GM19468 (cell line): ENCODE measurements around the gene XIST.
"Not testable (repeated sequence)": the region's sequence is repeated elsewhere in the genome, so short reads cannot be mapped to it uniquely, and the experiment has no call there.

Experiments used
- ATAC-seq: cut with Tn5 transposase; IDR thresholded peaks from one replicate; pipeline ENCODE4 v1.9.1; 2021; ENCODE audit warnings: mild to moderate bottlenecking, moderate library complexity, moderate number of reproducible peaks; ENCODE audit not compliant: unreplicated experiment; ENCODE audit errors: extremely low read depth

XIST gene

GRCh38 chrX:73852467-73852866, at the start of gene XIST:
TSS of gene XIST (minus strand) at chrX:73852714.
- ATAC-seq: no peak

GRCh38 chrX:73898315-73898714, 45.8 kb upstream of the XIST start:
- not testable (repeated sequence) for ATAC-seq

- ATAC-seq: not testable (repeated sequence)
Observed at GRCh38 chrX:73892515-73893090, 40.1 kb upstream of the XIST start.

GRCh38 chrX:73882260-73882659, 29.7 kb upstream of the XIST start:
- ATAC-seq: not testable (repeated sequence)

GRCh38 chrX:73877687-73878086, 25.2 kb upstream of the XIST start:
- ATAC-seq: no peak

- no peak for ATAC-seq
Observed at GRCh38 chrX:73876911-73877310, 24.4 kb upstream of the XIST start.

GRCh38 chrX:73868916-73869315, 16.4 kb upstream of the XIST start:
- no peak for ATAC-seq

- no peak for ATAC-seq
Observed at GRCh38 chrX:73867144-73867543, 14.6 kb upstream of the XIST start.

GRCh38 chrX:73863852-73864251, 11.3 kb upstream of the XIST start:
- no peak for ATAC-seq

- no peak for ATAC-seq
Observed at GRCh38 chrX:73863268-73863667, 10.8 kb upstream of the XIST start.

GRCh38 chrX:73859622-73860021, 7.1 kb upstream of the XIST start:
- ATAC-seq: no peak

GRCh38 chrX:73855546-73855945, 3.0 kb upstream of the XIST start:
- ATAC-seq: no peak

- no peak for ATAC-seq
Observed at GRCh38 chrX:73852022-73852421, 492 bp downstream of the XIST start.

GRCh38 chrX:73851014-73852009, 1.2 kb downstream of the XIST start:
- ATAC-seq: peak; percentile 77

- ATAC-seq: no peak
Observed at GRCh38 chrX:73850124-73851013, 2.1 kb downstream of the XIST start.

- ATAC-seq: no peak
Observed at GRCh38 chrX:73849073-73849472, 3.4 kb downstream of the XIST start.

GRCh38 chrX:73847991-73848390, 4.5 kb downstream of the XIST start:
- no peak for ATAC-seq

- ATAC-seq: no peak
Observed at GRCh38 chrX:73847100-73847499, 5.4 kb downstream of the XIST start.

GRCh38 chrX:73842541-73843234, 9.8 kb downstream of the XIST start:
- no peak for ATAC-seq

- no peak for ATAC-seq
Observed at GRCh38 chrX:73841337-73841736, 11.2 kb downstream of the XIST start.
